HepG2 (cell line): ENCODE data around the gene MRPL38. TPM values are rescaled to one million over a fixed set of nuclear protein-coding genes. Genes with fewer than 3 reads are reported as not detected.

Experiments used
- ERF ChIP-seq: IDR thresholded peaks from 2 replicates; pipeline ENCODE4 v1.6.1; 2018; ENCODE audit warnings: missing biosample characterization, missing genetic modification reagents
- GPBP1L1 ChIP-seq: sonication (generic); formaldehyde crosslinking; IDR thresholded peaks from 2 replicates; pipeline ENCODE4 v1.5.0; 2020; ENCODE audit warnings: mild to moderate bottlenecking, missing genetic modification reagents
- JDP2 ChIP-seq: sonication (generic); formaldehyde crosslinking; IDR thresholded peaks from 2 replicates; pipeline ENCODE4 v1.8.1; 2022; ENCODE audit warnings: missing genetic modification reagents, borderline replicate concordance
- MAFF ChIP-seq: IDR thresholded peaks from 2 replicates; pipeline ENCODE4 v1.6.1; 2011; ENCODE audit warnings: low read depth, low read length, improper control_type of control experiment
- MBD4 ChIP-seq: IDR thresholded peaks from 2 replicates; pipeline ENCODE4 v1.6.1; 2012; ENCODE audit warnings: low read length, inconsistent platforms, borderline replicate concordance
- PLRG1 ChIP-seq: fragments of 450-650 bp; conservative IDR thresholded peaks from 2 replicates; pipeline ENCODE4 v1.6.1; 2016
- RBAK ChIP-seq: sonication (generic); formaldehyde crosslinking; IDR thresholded peaks from 2 replicates; pipeline ENCODE4 v1.5.1; 2020; ENCODE audit warnings: mild to moderate bottlenecking, missing genetic modification reagents
- RORA ChIP-seq: sonication (generic); formaldehyde crosslinking; IDR thresholded peaks from 2 replicates; pipeline ENCODE4 v1.5.0; 2020; ENCODE audit warnings: mild to moderate bottlenecking, missing genetic modification reagents, moderate library complexity
- SATB2 ChIP-seq: sonication (generic); formaldehyde crosslinking; IDR thresholded peaks from 2 replicates; pipeline ENCODE4 v1.5.0; 2020; ENCODE audit warnings: missing genetic modification reagents
- SMARCC2 ChIP-seq: fragments of 450-650 bp; IDR thresholded peaks from 2 replicates; pipeline ENCODE4 v1.6.1; 2017; ENCODE audit warnings: antibody characterized with exemption, mild to moderate bottlenecking
- YEATS2 ChIP-seq: sonication (generic); formaldehyde crosslinking; IDR thresholded peaks from 2 replicates; pipeline ENCODE4 v1.4.0; 2020; ENCODE audit warnings: missing genetic modification reagents, borderline replicate concordance
- ZBTB1 ChIP-seq: sonication (generic); formaldehyde crosslinking; IDR thresholded peaks from 2 replicates; pipeline ENCODE4 v1.4.0; 2020; ENCODE audit warnings: missing genetic modification reagents, borderline replicate concordance
- ZBTB21 ChIP-seq: sonication (generic); formaldehyde crosslinking; IDR thresholded peaks from 2 replicates; pipeline ENCODE4 v1.4.0; 2020; ENCODE audit warnings: missing genetic modification reagents
- ZNF432 ChIP-seq: sonication (generic); formaldehyde crosslinking; IDR thresholded peaks from 2 replicates; pipeline ENCODE4 v1.5.0; 2020; ENCODE audit warnings: missing genetic modification reagents, mild to moderate bottlenecking, borderline replicate concordance
- ZNF44 ChIP-seq: sonication (generic); formaldehyde crosslinking; IDR thresholded peaks from 2 replicates; pipeline ENCODE4 v1.5.1; 2020; ENCODE audit warnings: mild to moderate bottlenecking, missing genetic modification reagents
- ZNF576 ChIP-seq: sonication (generic); formaldehyde crosslinking; IDR thresholded peaks from 2 replicates; pipeline ENCODE4 v1.4.0; 2020; ENCODE audit warnings: mild to moderate bottlenecking, missing genetic modification reagents
- ZNF605 ChIP-seq: sonication (generic); formaldehyde crosslinking; IDR thresholded peaks from 2 replicates; pipeline ENCODE4 v1.8.0; 2022; ENCODE audit warnings: mild to moderate bottlenecking, missing genetic modification reagents
- ZNF646 ChIP-seq: sonication (generic); formaldehyde crosslinking; IDR thresholded peaks from 2 replicates; pipeline ENCODE4 v1.9.0; 2021; ENCODE audit warnings: mild to moderate bottlenecking, missing genetic modification reagents
- ZNF710 ChIP-seq: sonication (generic); formaldehyde crosslinking; IDR thresholded peaks from 2 replicates; pipeline ENCODE4 v1.5.0; 2020; ENCODE audit warnings: mild to moderate bottlenecking, missing genetic modification reagents, borderline replicate concordance
- polyA plus RNA-seq, 8 experiments: library from polyadenylated mRNA; depleted of rRNA in 3 of 8; stranded (reverse) in 7 of 8; unstranded in 1 of 8; fragments of >200 nt; fragmentation: Illumina TruSeq in 4 of 8; extraction: Trizol in 4 of 8; gene quantifications; 2 replicates each; pipeline versions ENCODE4 v1.2.1 to v1.2.3, GENCODE V29; 2011 to 2016; ENCODE audit warnings: low read depth in 4 of 8, missing spikeins in 1 of 8, mixed read lengths in 1 of 8; ENCODE audit not compliant: insufficient read depth in 1 of 8
- total RNA-seq, 5 experiments: library from RNA; depleted of rRNA; stranded (reverse); fragments of >200 nt; fragmentation: Illumina TruSeq; extraction: Trizol; gene quantifications; 2 replicates each; pipeline ENCODE4 v1.2.3, GENCODE V29; 2016; ENCODE audit warnings: low read depth in 1 of 5

Gene MRPL38
- total and polyA plus RNA-seq, 2 of the 13 experiments (the other 11 are each of a cell fraction or from before 2014, with no cell fraction given): 83.7 to 125 TPM

GRCh38 chr17:75878174-75878998 is 26.3 kb downstream of the MRPL38 start, which contains the start of gene TRIM47 (continued):
- TF ChIP-seq ZNF432 (CRISPR knock-in tag) (no peak), ERF (CRISPR knock-in tag) (peak; percentile 81), PLRG1 (no peak), RORA (CRISPR knock-in tag) (no peak), GPBP1L1 (CRISPR knock-in tag) (no peak), MBD4 (no peak), ZNF646 (CRISPR knock-in tag) (no peak), ZBTB21 (CRISPR knock-in tag) (no peak), RBAK (CRISPR knock-in tag) (no peak), JDP2 (no peak), YEATS2 (CRISPR knock-in tag) (0 out of 2 replicates have a peak, but pooled peaks have one; percentile 19), ZBTB1 (CRISPR knock-in tag) (peak; percentile 82; the same call in 1 of the 2 replicates), ZNF605 (CRISPR knock-in tag) (peak; percentile 85; the same call in 1 of the 2 replicates), ZNF710 (CRISPR knock-in tag) (peak; percentile 42; the same call in 1 of the 2 replicates), SMARCC2 (no peak), SATB2 (CRISPR knock-in tag) (no peak), MAFF (no peak; the same call in 1 of the 2 replicates), ZNF576 (CRISPR knock-in tag) (no peak), ZNF44 (no peak)
